COLO829 (cell line): ENCODE measurements around the gene VPS25.

Experiments used
- DNase-seq: peaks from one replicate; pipeline ENCODE4 v3.0.0; 2012; ENCODE audit warnings: low spot score

Gene VPS25

DNA sequence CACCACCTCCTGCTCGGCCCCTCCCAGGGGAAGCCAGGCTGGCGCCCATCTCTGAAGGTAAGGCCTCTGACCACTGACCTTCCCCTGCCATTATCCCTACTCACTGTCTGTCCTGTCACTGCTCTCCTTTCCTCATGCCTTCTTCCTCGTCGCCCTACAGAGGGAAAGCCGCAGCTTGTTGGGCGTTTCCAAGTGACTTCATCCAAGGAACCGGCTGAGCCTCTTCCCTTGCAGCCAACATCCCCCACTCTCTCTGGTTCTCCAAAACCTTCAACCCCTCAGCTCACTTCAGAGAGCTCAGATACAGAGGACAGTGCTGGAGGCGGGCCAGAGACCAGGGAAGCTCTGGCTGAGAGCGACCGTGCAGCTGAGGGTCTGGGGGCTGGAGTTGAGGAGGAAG lies 22.2 kb downstream of the VPS25 start:
- no peak for DNase-seq

DNA sequence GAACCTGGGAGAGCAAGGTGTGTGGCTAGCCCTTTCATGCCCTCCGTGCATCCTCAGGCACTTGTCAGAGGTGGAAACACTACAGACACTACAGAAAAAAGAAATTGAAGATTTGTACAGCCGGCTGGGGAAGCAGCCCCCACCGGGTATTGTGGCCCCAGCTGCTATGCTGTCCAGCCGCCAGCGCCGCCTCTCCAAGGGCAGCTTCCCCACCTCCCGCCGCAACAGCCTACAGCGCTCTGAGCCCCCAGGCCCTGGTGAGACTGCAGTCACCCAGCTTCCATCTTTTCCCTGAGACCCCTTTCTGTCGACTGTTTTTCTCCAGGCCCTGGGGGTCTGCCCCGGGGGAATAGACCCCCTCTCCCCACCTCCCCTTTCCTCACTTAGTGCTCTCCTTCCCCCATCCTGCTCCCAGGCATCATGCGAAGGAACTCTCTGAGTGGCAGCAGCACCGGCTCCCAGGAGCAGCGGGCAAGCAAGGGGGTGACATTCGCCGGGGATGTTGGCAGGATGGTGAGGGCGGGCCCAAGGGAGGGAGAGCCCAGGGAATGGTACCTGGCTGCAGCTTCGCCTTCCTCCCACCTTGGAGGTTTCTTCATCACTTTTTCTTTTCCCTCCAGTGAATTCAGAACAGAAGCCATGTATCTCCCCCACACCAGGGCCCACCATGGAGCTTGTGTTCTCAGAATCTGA lies 23.0 kb downstream of the VPS25 start:
- no peak for DNase-seq

DNA sequence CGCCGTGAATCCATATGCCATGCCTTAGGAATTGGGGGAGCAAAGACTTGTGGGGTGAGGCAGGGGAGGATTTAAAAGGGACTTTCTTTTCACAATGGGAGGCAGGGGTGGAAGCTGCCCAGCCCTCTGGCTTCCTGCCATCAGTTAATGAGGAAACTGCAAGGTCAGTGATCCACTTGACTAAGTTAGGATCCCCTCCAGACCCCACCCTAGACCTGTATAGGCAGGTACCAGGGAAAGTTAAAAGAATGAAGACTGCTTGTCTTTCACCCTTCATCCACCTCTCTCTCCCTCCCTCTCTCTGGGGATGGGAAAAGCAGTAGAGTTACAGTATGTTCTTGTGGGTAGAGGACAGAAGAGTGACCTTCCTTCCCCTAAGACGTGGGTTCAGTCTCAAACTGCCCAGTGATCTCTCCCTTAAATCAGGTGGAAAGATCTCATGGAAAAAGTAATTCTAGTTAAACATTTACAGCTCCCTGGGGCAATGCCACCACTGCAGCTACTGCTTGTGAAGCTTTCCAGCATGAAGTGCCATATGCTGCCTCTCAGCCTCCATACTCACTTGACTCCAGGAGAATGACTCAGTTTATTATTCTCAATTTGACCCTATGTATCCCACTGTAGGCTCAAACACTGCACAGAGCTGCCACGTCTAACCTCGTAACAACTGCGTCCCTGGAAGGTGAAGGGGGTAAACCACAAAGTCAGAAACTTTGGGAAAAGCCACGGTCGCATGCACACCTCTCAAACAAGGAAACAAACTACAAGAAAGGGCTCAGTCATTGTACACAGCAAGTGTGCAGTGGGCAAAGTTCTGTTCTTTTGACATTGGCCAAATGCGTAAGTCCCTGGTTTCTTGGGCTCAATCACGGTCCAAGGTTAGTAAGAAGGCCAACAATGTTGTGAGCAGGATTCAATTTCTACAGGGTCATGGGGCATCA lies 24.1 kb downstream of the VPS25 start:
- DNase-seq, result no peak

DNA sequence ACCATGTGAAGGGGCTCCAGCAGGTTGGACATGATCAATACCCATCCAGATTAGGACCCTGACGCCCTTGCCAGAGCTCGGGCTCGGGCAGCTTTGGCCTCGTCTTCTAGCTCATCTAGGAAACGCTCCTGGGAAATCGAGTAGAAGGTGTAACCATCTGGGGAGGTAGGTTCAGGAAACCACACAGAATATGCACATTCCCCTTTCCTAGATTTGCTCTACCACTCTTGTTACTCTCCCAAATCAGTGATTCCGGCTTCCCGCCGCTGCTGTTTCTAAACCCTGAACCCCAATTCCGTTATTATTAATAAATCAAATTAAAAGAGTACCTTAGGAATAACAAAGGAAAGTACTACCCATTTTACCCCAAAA lies 24.7 kb downstream of the VPS25 start:
- DNase-seq, result no peak

DNA sequence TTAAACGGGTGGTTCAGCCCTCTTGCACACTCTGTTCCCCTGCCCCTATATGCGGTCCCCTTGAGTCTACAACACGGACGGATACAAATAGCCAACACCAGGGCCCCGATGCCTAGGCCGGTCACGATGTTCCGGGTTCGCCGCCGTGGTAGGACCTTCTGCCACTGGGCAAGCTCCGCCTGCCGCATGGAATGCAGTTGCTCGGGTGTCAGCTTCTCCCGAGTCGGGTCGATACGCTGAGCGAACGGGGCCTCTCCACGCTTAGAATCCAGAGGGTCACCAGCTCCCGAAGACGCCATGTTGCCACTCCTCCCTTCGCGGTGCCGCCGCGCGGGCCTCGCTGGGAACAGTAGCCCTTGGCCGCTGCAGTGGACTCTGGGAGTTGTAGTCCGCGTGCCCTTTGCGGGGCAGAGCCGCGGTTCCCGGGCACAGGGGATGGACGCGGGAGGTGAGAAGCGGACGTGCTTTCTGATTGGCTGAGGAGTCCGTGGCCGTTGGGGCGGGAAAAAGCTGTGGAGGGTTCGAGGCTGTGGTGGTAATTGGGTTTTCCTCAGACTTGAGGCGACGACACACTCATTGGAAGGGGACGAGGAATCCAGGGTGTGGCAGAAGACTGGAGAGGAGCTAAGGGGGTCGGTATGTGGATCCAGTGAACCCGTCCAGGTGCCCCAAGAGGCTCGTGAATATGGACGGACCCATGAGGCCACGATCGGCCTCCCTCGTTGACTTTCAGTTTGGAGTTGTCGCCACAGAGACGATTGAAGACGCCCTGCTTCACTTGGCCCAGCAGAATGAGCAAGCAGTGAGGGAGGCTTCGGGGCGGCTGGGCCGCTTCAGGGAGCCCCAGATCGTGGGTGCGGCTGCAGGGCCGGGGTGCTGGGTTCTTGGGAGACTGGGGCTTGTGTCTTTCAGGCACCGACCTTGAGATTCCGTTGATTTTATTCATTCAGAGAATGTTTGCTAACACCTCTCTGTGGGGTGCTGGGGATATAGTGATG lies 25.4 kb downstream of the VPS25 start, which contains the start of the genes CNTD1 and COA3:
Gene CNTD1 (plus strand): TSS at position 479 of the 998 bp plus-strand sequence. CDS start 207 bp downstream, at position 686.
Gene COA3 (minus strand): TSS at position 322 of the 998 bp plus-strand sequence. CDS start 23 bp downstream, at position 299.
- DNase-seq, result peak; percentile 77

DNA sequence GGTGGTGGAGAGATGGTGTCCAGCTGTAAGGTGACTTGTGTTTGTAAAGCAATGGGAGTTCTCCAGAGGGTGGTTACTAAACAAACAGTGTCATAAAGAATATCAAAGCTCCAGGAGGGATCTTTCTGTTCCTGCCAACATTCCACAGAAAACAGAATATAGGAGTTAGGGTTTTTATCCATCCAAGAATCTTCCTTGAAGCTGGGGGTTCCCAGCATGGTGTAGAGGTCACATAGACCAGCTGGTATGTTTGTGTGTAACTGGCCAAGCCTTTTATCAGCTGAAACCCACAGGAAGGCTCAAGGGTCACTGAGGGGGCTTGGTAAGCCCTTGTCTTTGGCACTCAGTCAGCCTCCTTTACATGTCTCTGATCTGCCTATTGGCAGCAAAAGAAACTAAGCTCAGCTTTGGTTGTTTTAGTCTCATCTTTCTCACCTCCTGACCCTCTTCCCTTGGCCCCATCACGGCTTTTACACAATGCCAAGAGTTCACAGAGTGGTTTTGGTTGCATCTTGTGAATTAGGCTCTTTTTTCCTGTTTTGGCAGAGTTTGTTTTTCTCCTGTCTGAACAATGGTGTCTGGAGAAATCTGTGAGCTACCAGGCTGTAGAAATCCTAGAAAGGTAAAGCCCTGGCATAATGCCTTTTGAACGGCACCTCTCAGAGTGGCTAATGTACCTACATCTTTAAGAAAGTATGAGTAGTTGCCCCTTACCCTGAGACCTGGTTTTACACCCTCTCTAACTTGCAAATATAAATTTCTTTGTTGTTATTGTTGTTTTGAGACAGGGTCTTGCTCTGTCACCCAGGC lies 30.0 kb downstream of the VPS25 start:
- no peak for DNase-seq

DNA sequence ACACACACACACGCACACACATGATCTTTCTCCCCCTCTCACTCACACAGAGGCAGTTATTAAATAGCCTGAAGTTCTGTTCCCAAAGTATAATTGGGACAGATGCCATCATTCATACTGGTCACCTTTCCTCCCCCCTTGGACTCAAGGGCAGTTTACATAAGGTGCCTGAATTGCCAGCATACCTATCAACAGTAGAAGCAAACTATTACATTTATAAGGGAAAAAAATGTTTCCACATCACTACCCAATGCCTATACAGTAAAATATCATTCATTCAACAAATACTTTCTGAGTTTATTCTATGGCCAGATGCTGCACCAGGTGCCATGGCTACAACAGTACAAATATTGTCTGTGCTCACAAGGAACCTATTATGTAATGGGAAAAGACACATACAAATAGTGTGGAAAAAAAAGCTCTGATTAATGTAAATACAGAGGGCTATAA lies 31.7 kb downstream of the VPS25 start:
- peak; percentile 49 for DNase-seq

DNA sequence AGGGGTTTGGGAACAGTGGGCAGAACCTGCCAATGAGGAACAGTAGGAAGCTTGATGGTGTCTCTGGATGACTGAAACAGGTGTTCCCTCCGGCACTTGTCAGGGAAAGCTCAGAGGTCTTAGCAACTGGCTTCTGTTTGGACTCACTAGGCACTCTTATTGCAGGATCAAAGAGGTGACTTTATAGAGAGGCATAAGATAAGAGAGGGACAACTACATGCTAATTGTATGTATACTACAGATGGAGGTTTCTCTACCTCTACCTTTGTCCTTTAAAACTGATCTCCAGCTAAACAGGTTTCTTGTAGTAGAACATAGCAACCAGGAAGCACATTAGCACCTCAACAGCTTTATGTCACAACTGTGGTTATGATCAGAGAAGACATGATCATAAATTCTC lies 33.0 kb downstream of the VPS25 start:
- no peak for DNase-seq

DNA sequence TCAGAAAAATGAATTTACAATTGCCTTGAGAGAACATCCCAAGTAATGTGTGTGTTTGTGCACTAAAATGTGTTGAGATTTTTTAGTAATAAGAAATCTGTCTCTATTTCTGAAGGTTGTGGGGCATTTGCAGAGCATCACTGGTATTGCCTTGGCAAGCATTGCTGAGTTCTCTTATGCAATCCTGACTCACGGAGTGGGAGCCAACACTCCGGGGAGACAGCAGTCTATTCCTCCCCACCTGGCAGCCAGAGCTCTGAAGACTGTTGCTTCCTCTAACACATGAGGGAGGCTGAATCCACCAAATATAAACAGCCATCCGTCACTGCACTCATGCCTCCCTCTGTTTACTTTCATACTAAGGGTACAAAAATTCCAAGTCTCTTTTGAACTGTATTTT lies 36.0 kb downstream of the VPS25 start:
- DNase-seq, result no peak

DNA sequence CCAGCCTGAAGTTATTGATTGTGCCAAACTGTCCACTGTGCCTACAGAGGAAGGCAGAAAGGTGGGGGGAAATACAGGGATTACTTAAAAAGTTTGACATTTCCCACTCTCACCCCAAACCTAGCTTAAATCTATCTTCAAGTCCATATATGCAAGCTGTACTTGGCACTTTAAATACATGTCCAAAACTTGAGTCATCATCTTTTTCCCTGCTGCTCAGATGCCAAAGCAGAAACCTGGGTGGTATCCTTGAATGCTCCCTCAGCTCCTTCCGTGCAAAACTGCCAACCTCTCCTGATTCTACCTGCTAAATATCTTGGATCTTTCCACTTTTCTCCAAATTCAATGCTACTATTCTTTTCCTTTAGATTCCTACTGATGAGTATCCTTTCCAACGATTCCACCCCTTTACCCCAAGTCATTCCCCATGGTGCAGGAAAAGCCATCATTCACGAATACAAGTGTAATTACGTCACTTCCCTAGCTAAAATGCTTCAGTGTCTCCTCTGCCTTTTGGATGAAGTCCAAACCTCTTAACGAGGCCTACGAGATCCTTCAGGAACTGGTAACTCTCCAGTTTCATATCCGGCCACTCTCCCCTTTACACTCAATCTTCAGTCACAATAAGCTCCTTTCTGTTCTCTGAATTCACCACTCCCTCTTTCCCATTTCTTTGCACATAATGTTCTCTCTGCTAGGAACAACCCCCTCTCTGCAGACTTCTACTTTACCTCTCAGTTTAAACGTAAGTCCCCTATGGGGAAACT lies 41.6 kb downstream of the VPS25 start:
- DNase-seq, result peak; percentile 96

DNA sequence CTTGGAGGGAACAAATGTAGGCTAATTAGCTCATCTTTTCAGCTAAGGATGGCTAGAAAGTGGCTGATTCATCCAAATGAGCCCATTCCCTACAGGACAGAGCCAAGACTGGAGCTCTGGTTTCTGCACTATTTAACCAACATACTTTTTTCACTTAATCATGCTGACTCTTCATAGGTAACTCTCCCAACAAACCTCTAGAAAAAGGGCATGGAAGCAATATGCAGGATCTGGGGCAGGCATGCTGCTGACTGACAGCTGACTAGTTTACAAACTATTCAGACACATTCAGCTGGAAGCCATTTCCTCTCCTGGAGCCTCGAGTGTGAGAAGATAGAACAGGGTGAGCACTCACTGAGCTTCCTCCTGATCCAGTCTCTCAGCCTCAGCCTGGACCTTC lies 44.6 kb downstream of the VPS25 start:
- DNase-seq, result no peak

DNA sequence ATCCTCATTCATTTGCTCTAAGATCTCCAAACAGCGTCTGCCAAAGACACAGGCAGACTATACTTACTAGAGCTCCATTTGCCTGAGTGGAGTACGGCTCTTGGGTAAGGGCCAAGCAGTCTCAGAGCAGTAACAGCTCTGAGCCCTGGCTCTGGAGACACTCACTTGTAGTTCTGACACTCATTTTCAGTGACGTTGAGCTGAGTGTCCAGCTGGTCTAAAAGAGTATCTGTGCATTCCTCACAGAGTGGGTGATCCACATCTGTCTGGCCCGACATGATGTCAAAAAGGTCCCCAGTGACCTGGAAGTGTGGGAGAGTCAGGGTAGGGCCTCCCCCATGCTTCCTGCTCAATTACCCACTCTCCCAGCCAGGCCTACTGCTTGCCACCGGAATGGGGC lies 45.1 kb downstream of the VPS25 start:
- DNase-seq, result no peak

DNA sequence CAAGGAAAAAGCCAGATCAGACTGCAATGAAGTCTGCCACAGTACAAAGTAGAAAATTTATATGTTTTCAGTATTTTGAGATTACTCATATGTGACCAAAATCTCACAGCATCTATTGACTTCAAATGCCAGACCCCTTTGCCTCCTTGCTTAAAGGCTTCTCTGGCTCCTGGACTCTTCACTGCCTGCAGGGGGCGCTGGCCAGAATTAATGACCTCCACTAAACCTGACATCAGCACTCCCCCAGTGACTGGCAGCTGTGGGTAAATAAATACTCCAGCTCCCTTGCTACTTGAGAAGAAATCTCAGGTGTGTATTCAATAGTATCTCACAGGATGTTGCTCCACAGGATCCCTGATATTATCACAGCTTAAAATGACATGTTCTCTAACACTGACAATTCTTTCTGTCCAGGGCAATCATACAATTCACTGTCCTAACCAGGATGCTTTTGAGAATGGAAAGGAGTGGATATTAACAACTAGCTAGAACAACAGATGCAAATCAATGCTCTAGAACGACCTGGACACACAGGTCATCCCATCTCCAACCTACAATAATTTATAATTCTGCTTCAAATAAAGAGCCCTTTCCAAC lies 46.8 kb downstream of the VPS25 start:
- DNase-seq, result no peak

DNA sequence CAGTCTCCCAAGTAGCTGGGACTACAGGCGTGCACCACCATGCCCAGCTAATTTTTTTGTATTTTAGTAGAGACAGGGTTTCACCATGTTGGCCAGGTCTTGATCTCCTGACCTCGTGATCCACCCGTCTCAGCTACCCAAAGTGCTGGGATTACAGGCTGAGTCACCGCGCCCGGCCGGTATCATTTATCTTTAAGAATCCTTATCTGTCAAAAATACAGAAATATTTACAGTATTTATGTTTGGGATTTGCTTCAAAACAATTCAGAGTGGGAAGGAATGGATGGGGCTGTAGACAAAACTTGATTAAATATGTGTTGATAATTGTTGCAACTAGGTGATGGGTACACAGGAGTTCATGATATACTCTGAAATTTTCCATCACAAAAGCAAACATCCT lies 47.9 kb downstream of the VPS25 start:
- DNase-seq, result no peak

DNA sequence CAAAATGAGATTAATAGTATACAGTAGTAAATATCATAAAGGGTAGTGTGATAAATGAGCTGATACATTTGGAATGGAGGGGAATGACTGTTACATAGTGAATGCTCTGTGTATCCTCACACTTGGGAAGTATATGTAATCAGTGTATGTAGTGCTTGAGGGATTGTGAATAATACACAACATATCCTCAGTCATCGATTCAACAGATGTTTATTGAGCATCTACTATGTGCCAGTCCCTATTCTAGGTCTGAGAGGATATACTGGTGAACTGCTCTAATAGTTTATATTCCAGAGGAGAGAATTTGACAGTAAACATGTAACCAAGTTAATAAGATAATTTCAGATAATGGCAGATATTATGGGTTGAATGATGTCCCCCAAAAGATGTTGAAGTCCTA lies 54.2 kb downstream of the VPS25 start:
- DNase-seq, result no peak
